ENCODE measurements around the gene RIMBP2.
"Not testable (repeated sequence)": the region's sequence is repeated elsewhere in the genome, so short reads cannot be mapped to it uniquely, and the experiment has no call there.

Gene RIMBP2

GRCh38 chr12:130706885-130707570 lies 9.1 kb downstream of the RIMBP2 start:
- DNase-seq: no peak

GRCh38 chr12:130706311-130706710 lies 9.8 kb downstream of the RIMBP2 start:
- no peak for DNase-seq

GRCh38 chr12:130705178-130705822 lies 10.8 kb downstream of the RIMBP2 start:
- DNase-seq: no peak

DNA sequence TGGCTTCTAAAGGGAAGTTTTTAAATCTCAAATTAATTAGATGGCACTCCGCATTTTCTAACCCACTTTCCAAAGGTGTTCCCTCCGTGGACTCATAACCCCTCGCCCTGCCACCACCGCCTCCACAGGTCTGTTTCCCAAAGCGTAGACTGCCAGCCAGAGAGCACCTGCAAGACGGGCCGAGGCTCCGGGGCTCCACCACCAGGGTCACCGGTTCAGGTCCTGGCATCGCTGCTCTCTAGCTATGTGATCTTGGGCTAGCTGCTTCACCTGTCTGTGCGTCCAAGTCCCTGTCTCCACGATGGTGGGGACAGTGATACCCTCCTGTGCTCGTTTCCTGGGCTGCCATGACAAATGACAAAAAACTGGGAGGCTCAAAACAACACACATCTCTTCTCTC lies 11.5 kb downstream of the RIMBP2 start:
- no peak for DNase-seq

GRCh38 chr12:130703733-130704375 lies 12.2 kb downstream of the RIMBP2 start:
- no peak for DNase-seq

- DNase-seq: no peak
These were observed 12.9 kb downstream of the RIMBP2 start for GRCh38 chr12:130702966-130703732.

GRCh38 chr12:130701402-130701744 lies 14.7 kb downstream of the RIMBP2 start:
- DNase-seq: no peak

DNA sequence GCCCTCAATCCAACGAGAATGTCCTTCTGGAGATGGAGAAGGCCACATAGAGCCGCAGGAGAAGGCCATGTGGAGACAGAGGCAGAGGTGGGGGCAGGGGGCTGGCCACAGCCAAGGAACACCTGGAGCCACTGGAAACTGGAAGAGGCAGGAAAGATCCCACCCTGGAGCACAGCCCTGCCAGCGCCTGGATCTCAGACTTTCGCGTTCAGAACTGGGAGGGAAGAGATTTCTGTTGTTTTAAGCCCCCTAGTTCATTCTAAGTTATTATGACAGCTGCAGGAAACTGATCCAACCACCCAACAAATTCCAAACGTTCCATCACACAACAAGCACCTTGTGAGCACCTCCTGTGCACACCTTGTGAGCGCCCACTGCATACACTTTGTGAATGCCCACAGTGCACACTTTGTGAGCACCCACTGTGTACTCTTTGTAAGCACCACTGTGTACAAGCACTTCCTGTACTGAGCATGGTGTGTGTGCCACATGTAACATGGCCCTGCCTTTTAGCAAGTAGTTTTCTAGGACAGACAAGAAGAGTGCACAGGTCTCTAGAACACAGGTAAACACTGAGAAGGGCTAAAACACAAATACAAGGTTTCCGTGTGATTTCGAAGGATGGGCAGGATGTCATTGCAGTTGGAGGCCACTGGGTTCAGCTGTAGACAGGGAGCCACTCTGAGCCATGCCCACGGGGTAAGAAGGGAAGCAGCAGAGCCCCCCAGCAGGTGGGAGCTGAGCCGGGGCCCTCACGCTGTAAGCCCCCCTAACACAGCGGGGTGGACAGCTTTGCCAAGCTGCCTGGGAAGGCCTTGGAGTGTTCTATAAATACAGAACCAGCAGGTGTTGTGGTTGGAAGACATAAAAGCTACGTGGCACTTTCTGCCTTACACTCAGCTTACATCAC lies 15.4 kb downstream of the RIMBP2 start:
- no peak for DNase-seq

DNA sequence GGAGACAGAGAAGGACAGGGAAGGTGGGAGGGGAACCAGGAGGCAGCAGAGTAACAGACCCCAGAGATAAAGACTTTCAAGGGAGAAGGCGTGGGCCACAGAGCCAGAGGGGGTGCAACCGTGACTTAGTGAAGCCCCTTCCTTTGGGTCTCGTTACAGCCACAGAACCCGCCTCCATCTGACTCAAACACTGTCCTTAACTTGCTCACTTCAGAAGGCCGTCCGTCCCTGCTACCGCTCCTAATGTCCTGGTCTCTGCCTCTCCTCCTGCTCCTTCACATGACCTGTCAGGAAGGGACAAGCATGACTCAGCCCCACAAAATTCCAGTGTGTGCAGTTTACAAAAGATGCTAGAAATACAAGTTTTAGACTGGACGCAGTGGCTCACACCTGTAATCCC lies 18.0 kb downstream of the RIMBP2 start:
- DNase-seq: no peak

DNA sequence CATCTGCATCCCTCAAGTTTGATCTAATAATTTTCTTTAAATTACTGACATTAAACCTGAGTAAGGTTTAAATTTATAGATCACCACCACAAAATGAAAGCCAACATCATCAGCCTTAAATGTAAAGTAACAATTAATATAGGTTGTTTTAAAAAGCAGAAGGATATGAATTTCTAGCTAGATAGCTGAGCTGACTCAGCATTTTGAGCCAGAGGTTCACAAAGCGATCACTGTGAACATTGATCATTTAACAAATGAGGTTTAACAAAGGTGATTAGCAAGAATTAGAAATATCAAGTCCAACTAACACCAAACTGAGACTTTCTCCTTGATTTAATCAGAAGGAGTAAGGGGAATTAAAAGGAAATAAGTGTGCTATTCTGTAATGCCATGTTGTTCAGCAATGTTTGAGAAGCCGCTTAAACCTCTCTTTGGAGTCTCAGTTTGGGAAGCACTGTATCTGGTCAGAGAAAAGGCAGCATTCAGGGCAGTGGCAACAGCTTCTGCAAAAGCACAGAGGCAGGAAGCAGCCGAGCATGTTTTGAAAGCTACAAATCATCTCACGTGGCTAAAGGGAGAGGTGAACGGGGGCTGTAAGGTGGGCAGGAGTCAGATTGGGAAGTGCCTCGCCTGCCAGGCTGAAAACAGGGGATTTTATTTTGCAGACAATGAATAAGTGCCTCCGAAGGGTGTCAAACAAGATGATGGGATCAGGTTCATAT lies 19.6 kb downstream of the RIMBP2 start:
- no peak for DNase-seq

DNA sequence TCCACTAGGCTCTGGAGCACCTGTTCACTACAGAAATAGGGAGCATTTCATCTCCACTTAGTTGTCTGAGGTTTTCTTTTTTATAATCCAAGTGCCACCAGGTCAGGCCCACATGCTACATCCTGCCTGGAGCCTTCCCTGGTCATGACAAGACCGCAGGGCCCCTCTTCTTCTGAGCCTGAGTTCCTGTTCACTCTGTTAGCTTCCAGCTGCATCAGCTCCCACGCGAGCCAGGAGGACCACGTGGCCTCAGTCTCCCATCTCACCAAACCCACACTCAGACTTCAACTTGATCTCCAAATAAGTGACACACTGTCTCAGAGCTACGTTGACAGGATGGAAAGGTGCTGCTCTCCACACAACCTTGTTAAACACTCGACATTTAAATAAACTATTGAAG lies 21.0 kb downstream of the RIMBP2 start:
- DNase-seq: no peak

- no peak for DNase-seq
These were observed 26.4 kb downstream of the RIMBP2 start for GRCh38 chr12:130689408-130690405.

- DNase-seq: not testable (repeated sequence)
These were observed 27.1 kb downstream of the RIMBP2 start for GRCh38 chr12:130688999-130689398.

GRCh38 chr12:130687796-130688778 lies 28.0 kb downstream of the RIMBP2 start:
- no peak for DNase-seq

GRCh38 chr12:130687190-130687589 lies 28.9 kb downstream of the RIMBP2 start:
- no peak for DNase-seq

DNA sequence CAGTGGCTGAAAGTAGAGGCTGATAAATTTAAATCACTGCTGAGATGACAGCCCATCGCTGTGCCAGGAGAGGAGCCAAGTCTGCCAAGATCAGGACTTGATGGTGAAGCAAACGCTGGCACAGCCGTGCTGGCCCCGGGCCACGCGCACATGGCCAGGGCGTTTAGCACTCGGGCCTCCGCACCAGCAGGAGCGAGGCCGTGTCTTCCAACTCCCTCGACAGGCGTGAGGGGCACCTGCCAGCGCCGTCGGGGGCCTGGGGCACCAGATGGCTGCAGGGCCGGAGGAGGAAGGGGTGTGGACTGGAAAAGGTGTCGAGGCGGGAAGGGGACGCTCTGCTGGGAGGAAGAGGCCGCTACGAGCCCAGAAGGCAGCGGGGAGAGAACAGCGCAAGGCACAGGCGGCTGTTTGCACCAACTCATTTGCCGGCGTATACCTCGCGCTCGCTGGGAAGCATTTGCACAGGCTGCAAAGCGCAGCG lies 29.5 kb downstream of the RIMBP2 start:
- peak in 6 of 51 donors; percentile 10 to 52 (median 20) for DNase-seq

GRCh38 chr12:130685850-130686249 lies 30.2 kb downstream of the RIMBP2 start:
- DNase-seq: no peak
